Panc1 (cell line): ENCODE measurements around the gene PER2. TPM values are rescaled to one million over a fixed set of nuclear protein-coding genes. Genes with fewer than 3 reads are reported as not detected.

Experiments used
- ATAC-seq: fragments of 200-7000 bp; cut with Tn5 transposase; 2 replicates; pipeline ENCODE4 v1.9.1; 2020; ENCODE audit warnings: mild to moderate bottlenecking, moderate library complexity
- BruUV-seq: library from RNA; stranded (reverse); fragments of 400-500 nt; replicated peaks from 2 replicates; lab custom pipeline; 2021; lab: Mats Ljungman, UMichigan
- CTCF ChIA-PET: fragments of 300-600 bp; sonication (Branson Sonifier 250); formaldehyde crosslinking; loops from one replicate; lab custom pipeline; 2022; ENCODE audit warnings: antibody characterized with exemption; lab: Charles Lee
- POLR2A ChIA-PET: fragments of 300-600 bp; sonication (Branson Sonifier 250); formaldehyde crosslinking; loops from one replicate; lab custom pipeline; 2022; ENCODE audit warnings: antibody characterized with exemption; lab: Charles Lee
- DNase-seq: peaks from one replicate; pipeline ENCODE4 v3.0.0-alpha.2; 2010; ENCODE audit warnings: low read depth, low spot score
- H3K27ac ChIP-seq: 2 replicates; pipeline ENCODE4 v1.5.1; 2011; ENCODE audit warnings: mild to moderate bottlenecking, low read length, inconsistent platforms
- H3K27me3 ChIP-seq: fragments of 200-500 bp; sonication (Bioruptor generic); 2 replicates; pipeline ENCODE4 v1.6.0; 2014; ENCODE audit warnings: low read length, inconsistent platforms; ENCODE audit not compliant: control insufficient read depth, insufficient read depth
- H3K36me3 ChIP-seq: fragments of 200-500 bp; sonication (Bioruptor generic); 2 replicates; pipeline ENCODE4 v1.5.1; 2014; ENCODE audit warnings: inconsistent platforms, mild to moderate bottlenecking, low read length, moderate library complexity; ENCODE audit not compliant: control insufficient read depth, insufficient read depth
- H3K4me1 ChIP-seq: 2 replicates; pipeline ENCODE4 v1.5.1; 2011; ENCODE audit warnings: inconsistent platforms, mild to moderate bottlenecking, low read length, moderate library complexity; ENCODE audit not compliant: control insufficient read depth, insufficient read depth
- H3K4me3 ChIP-seq, 2 experiments: 2 replicates each; pipeline ENCODE4 v1.5.1; 2011 to 2012; ENCODE audit warnings: low read depth in 2 of 2, low read length in 2 of 2, mild to moderate bottlenecking in 2 of 2, inconsistent platforms in 1 of 2, moderate library complexity in 1 of 2
- H3K9me3 ChIP-seq: fragments of 200-500 bp; sonication (Bioruptor generic); 2 replicates; pipeline ENCODE4 v1.5.1; 2014; ENCODE audit warnings: low read depth, mild to moderate bottlenecking, inconsistent platforms, low read length, moderate library complexity; ENCODE audit not compliant: control insufficient read depth, insufficient read depth
- CTCF ChIP-seq: fragments of 450-650 bp; IDR thresholded peaks from 2 replicates; pipeline ENCODE4 v1.5.1; 2017; ENCODE audit warnings: mild to moderate bottlenecking
- POLR2AphosphoS5 ChIP-seq: IDR thresholded peaks from 2 replicates; pipeline ENCODE4 v1.6.1; 2012; ENCODE audit warnings: mild to moderate bottlenecking, low read depth, low read length, moderate library complexity
- REST ChIP-seq, 2 experiments: IDR thresholded peaks; 2 replicates each; pipeline ENCODE4 v1.6.1; 2011 to 2012; ENCODE audit warnings: low read depth in 2 of 2, control low read depth in 1 of 2, low read length in 1 of 2, mild to moderate bottlenecking in 1 of 2, moderate library complexity in 1 of 2; ENCODE audit not compliant: insufficient read depth in 1 of 2
- SIN3A ChIP-seq: IDR thresholded peaks from 2 replicates; pipeline ENCODE4 v1.6.1; 2012; ENCODE audit warnings: low read depth, mild to moderate bottlenecking, low read length, moderate library complexity, borderline replicate concordance; ENCODE audit not compliant: insufficient read depth
- TCF7L2 ChIP-seq: IDR thresholded peaks from 2 replicates; pipeline ENCODE4 v1.6.1; 2011; ENCODE audit warnings: mild to moderate bottlenecking, low read depth, low read length, inconsistent platforms
- in situ Hi-C: cut with HindIII; loops from 2 replicates; pipeline ENCODE4 v1.10.0; 2016; ENCODE audit warnings: low sequenced_read_pairs, low pct_unique_long_range_greater_than_20kb
- intact Hi-C: fragments of 100-400 bp; cut with micrococcal nuclease; formaldehyde crosslinking; loops from one replicate; pipeline ENCODE4 v1.10.0; 2022; ENCODE audit not compliant: unreplicated experiment
- total RNA-seq: library from RNA; stranded (reverse); gene quantifications from one replicate; pipeline ENCODE4 v1.2.1, GENCODE V29; 2021; ENCODE audit not compliant: unreplicated experiment

PER2 gene
- total RNA-seq, 1 experiment from 2014 or later, result 9.9 TPM

- intact Hi-C loops, result no loop called here
- in situ Hi-C loops, result no loop called here
- POLR2A ChIA-PET, result no interaction called here
- Histone ChIP-seq H3K4me3 (no peak overlapping the region), H3K27ac (no peak overlapping the region), H3K36me3 (no peaks in the 10 kb centered on the region), H3K27me3 (no peaks in the 10 kb centered on the region), H3K4me1 (0 out of 2 replicates have a peak, but pooled peaks cover 3% of the 10 kb centered on the region), H3K9me3 (no peaks in the 10 kb centered on the region)
- CTCF ChIA-PET, result no interaction called here
- no TSS peak for BruUV-seq
- DNase-seq (no peak), ATAC-seq (no peak)
- no peak for TF ChIP-seq POLR2AphosphoS5
- TF ChIP-seq REST (IDR thresholded peaks at IDR 0.05; ENCODE audit: insufficient read depth in 1 of 2, low read depth in 2 of 2, low read length in 1 of 2), result no peak
- TF ChIP-seq CTCF, result no peak
- no peak for TF ChIP-seq TCF7L2
- TF ChIP-seq SIN3A, result no peak
Observed at GRCh38 chr2:238267341-238267710, 21.1 kb downstream of the PER2 start.

- no TSS peak for BruUV-seq
- in situ Hi-C loops, result no loop called here
Observed at GRCh38 chr2:238265605-238266004, 22.8 kb downstream of the PER2 start.

More at GRCh38 chr2:238265605-238266004, 22.8 kb downstream of the PER2 start:
- no peaks in the 10 kb centered on the region for H3K27me3 ChIP-seq
- H3K4me1 ChIP-seq, result 0 out of 2 replicates have a peak, but pooled peaks cover 3% of the 10 kb centered on the region
- H3K36me3 ChIP-seq, result no peaks in the 10 kb centered on the region
- POLR2A ChIA-PET, result no interaction called here
- no peak for ATAC-seq
- intact Hi-C loops, result no loop called here
- no peak overlapping the region for H3K4me3 ChIP-seq
- H3K27ac ChIP-seq, result no peak overlapping the region
- TF ChIP-seq SIN3A (no peak), CTCF (no peak), TCF7L2 (no peak), REST (IDR thresholded peaks at IDR 0.05; ENCODE audit: insufficient read depth in 1 of 2, low read depth in 2 of 2, low read length in 1 of 2) (no peak), POLR2AphosphoS5 (no peak)
- H3K9me3 ChIP-seq, result no peaks in the 10 kb centered on the region
- CTCF ChIA-PET, result no interaction called here
- no peak for DNase-seq
